GM19468 (cell line): Measurements from ENCODE around the gene PRDM16.

ENCODE experiments used
- ATAC-seq: cut with Tn5 transposase; IDR thresholded peaks from one replicate; pipeline ENCODE4 v1.9.1; 2021; ENCODE audit warnings: mild to moderate bottlenecking, moderate library complexity, moderate number of reproducible peaks; ENCODE audit not compliant: unreplicated experiment; ENCODE audit errors: extremely low read depth

Gene PRDM16

DNA sequence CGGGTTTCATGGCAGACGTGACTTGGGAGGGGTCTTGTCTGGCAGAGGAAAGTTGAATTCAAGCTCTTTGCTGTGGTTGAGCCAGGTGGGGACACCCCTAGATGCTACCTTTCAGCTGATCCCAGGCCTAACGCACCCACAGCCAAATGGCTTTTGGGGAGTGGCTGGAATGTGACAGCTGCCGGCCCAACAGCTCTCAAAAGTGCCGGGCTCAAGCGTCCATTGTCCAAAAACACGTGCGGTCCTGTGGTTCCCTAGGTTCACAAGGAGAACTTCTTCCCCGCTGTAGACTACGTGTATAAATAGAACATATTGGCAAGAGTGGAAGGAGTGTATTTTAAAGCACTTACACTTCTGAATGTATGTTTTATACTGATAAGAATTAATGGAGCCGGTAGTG lies 298.4 kb downstream of the PRDM16 start:
- no peak for ATAC-seq

DNA sequence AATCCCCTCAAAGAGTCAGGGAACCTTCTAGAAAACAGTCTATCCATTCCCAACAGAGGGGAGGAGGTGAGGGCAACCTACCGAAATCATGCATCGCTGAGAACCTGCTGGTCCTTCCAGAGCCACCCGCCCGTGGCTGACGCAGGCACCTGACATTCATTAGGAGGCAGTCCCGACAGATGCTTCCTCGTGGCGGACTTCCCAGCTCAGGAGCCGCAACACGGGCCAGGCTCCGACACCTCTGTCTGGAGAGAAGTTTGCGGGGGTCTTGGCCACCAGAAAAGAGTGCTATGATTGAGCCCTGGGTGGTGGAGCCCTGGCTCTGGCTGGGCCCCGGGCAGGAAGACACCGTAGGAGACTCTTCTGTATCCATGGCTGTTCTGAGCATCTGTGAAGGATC lies 299.1 kb downstream of the PRDM16 start:
- no peak for ATAC-seq

DNA sequence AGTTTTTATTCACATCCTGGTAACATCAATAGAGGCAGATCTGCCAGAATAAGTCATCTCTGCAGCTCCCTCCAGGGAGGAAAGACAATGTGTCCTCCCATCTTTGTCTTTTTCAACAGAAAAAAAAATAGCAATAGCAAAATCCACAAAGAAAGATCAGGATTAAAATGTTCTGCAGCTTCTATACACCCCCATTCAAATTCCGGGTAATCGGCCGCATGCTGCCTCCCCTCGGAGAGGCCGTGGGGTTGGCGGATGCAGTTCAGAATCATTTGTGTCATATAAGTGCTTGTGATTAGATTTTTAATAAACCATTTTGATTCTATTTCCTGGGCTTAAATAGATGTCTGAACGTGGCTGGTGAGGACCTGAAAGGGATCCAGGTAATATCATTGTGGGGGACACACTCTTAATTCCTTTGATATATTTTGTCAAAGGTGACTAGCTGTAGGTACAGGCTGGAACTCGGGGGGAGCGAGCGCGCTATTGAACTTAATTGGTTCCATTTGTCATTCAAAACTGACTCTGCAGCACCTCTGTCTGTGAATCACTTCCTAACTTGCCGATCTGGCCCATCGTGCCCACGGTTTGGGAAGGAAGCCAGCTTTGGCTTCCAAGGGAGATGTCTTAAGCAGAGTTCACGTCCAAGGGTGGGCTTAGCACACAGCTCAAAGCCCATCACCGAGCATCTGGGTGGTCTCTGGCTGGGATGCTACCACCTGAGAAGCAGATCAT lies 299.9 kb downstream of the PRDM16 start:
- no peak for ATAC-seq

DNA sequence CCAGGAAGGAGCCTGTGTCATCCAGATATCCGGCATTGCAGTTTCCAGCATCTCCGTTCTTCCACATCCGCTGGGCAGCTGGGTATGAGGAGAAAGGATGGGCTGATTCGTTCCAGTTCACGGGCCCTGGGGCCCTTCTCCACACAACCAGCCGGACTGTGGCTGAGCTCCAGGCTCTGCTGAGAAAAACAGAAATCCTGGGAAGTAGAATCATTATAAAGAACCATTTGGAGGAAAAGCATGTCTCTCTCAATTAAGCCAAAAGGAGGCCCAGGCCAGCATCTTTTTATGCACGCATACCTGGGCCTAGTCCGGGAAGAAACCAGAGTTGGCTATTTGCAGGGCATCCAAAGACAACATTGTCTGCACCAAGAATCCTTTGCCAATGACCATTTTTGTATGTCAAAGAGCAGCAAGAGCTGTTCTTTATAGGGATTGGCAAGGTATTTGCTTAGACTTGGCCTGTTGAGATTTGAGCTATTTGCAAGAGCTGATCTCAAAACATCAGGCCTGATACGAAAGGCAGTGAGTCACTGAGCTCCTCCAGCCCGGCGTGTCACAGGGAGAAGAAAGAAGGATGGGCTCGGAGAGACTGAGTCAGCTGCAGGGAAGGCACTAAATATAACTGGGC lies 300.6 kb downstream of the PRDM16 start:
- no peak for ATAC-seq

GRCh38 chr1:3370856-3371703 lies 302.1 kb downstream of the PRDM16 start:
- ATAC-seq = no peak

DNA sequence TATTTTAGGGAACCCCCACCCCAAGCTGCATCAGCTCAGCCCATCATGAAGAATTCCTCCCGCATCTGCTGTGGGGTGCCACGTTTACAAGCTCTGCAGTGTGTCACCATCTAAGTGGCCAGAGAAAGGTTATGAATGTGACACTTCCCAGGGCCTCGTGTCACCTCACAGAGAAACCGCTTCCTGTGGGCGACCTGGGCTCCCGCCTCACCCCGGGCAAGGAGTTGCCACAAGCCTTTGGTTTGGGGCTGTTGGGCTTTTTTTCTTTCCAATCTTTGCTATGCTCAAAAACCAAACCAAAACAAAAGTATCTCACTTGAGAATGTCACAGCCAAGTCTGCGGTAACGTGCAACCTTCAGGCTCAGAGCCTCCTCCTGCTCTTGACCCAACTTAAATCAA lies 303.3 kb downstream of the PRDM16 start:
- no peak for ATAC-seq

- ATAC-seq = no peak
These were observed 304.2 kb downstream of the PRDM16 start for GRCh38 chr1:3373175-3373574.

- ATAC-seq = no peak
These were observed 304.9 kb downstream of the PRDM16 start for GRCh38 chr1:3373700-3374405.

DNA sequence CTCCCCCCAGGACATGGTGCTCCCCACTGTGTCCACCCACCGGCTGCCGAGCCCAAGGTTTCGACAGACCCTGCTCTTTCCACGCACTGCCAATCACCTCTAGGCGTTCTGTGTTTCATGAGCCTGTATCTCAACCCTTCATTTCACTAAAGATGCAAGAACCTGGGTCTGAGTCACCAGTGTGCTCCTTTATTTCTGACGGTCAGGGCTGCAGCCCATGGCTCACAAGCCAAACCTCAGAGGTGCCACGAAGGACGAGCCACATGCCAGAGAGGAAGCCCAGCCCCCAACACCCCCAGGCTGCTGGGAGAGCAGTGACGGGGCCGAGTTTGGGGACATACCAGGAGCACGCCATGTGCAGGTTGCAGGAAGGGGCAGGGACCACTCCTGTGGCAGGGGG lies 306.2 kb downstream of the PRDM16 start:
- no peak for ATAC-seq

GRCh38 chr1:3377166-3377565 lies 308.2 kb downstream of the PRDM16 start:
- no peak for ATAC-seq

DNA sequence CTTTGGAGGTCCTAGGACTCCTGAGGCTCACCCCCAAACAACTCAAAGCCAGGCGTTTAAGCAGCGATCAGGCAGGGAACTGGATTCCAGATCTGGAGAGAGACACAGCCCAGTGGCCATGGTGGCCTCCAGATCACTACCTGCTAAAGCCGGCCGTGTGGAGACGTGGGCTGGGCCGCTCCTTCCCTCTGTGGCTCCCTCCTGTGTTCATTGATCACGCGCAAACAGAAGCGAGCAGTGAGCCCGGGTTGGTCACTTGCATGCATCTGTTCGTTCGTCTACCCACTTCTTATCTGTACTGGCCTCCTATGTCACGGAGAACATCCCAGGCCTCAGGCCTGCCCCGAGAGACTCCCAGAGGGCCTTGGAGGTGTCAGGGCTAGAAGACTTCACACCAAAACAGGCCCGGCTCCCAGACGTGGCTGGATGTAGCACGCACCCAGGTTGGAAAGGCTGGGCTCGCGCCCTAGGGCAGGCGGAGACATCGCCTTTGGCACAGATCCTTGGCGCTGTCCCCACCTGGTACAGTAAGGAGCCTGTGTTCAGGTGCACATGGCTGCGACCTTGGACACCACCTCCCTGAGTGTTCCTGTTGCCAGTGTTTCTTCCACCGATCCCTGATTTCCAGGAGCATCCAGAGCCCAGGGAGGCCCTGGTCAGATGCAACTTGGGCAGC lies 308.7 kb downstream of the PRDM16 start:
- no peak for ATAC-seq

DNA sequence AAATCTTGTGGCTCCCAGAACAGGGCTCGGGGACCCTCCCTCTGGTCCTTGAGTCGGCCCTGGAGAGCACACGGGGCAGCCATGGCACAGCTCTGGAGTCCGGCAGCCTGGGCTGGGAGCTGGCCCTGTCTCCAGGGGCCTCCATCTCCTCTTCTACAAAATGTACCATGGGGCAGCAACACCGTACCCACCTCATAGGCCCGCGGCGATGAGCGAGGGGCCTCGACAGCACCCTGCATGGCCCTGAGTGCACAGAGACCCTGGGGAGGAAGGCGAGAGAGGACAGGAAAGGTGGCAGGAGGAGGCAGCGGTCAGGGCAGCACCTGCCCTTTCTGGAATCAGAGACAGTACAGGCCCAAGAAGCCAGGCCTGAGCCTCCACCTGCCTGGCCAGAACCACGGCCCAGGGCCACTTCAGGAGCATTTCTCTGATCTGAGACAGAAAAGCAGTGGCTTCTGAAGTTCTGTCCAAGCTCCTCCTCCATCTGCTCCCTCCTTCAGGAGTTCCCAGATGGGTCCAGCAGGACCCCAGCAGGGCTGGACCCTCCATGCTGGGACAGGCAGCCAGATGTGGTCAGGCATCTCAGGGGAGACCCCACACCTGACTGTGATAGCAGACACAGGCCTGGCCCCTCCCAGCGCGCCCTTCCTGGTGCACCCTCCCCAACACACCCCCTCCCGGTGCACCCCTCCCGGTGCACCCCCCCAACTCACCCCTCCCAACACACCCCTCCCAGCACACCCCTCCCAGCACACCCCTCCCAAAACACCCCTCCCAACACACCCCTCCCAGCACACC lies 309.6 kb downstream of the PRDM16 start:
- ATAC-seq = no peak

DNA sequence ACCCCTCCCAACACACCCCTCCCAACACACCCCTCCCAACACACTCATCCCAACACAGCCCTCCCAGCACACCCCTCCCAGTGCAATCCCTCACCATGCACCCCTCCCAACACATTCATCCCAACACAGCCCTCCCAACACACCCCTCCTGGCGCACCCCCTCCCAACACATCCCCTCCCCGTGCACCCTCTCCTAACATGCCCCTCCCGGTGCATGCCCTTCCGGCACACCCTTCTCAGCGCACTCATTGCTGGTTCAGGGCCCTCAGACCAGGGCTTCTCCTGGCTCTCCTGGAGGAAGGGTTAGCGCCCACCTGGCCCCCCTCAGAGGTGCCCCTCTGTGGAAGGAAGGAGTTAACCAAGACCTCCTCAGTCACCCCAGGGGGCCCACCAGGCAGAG lies 310.9 kb downstream of the PRDM16 start:
- ATAC-seq = no peak

DNA sequence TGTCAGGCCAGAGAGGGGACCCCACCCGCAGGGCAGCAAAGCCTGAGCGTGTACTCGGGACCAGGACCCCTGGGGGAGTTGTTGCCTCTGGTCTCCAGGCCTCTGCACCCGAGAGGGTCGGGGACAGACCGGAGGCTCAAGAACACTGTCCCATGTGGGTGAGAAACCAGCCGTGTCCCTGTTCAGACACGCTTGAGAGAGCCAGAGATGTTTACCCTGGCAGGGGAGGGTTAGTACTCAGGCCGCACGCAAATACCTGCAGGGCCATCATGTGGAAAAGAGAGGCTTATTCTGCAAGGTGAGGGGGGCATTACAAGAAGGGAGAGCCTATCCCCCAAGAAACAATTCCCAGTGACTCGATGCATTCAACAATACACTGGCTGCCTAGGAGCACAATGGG lies 311.5 kb downstream of the PRDM16 start:
- no peak for ATAC-seq

DNA sequence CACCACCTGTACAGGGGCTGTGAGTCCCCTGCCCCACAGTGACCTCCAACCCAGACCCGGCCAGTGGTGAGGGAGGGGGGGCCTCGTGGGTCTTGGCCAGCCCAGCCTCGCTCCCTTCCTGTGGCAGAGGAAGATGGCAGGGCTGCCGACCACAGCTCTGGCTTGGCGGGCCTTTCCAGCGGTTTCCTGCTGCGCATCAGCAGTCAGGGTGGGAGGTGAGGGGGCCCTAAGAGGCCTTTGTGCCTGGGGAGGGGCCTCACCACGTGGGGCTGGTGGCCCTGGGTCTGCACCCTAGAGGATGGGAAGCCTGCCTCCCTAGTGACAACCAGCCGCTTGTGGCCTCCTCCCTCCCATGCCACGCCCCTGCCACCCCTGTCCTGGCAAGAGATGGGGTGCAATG lies 312.9 kb downstream of the PRDM16 start:
- ATAC-seq = no peak

GRCh38 chr1:3382326-3383057 lies 313.5 kb downstream of the PRDM16 start:
- no peak for ATAC-seq

DNA sequence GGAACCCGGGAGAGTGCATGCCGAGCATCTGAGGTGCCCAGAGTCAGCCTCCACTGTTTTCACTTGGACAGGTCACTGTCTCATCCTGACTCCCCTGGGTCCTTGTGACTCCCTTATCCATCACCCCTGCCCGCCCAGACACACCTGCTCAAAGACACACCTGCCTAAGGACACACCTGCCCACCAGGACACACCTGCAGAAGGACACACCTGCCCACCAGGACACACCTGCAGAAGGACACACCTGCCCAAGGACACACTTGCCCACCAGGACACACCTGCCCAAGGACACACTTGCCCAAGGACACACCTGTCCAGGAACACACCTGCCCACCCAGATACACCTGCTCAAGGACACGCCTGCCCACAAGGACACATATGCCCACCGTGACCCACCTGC lies 314.7 kb downstream of the PRDM16 start:
- no peak for ATAC-seq

DNA sequence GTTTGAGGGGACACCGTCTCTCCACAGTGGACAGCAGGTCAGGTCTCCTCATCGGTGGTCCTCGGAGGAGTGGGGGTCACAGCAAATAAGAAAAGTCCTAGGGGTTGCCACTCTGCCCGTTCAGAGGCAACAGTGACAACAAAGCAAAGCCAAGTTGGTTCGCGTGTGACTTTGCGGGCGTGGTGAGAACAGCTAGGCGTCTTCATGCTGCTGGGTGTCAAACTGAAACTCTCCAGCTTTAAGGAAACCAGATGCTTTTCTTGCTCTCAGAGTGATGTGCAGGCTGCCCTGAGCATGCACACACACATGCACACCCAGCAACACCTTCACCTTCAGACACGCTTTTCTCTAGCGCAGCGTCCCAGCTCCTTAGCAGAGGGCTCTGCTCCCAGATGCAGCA lies 315.4 kb downstream of the PRDM16 start:
- no peak for ATAC-seq
